GM13977 (cell line): Measurements from ENCODE around the gene TMC8.

Experiments
- DNase-seq: peaks from one replicate; pipeline ENCODE4 v3.0.0; 2012; ENCODE audit warnings: low spot score
- in situ Hi-C: fragments of 300-500 bp; cut with MboI; formaldehyde crosslinking; loops from one replicate; pipeline ENCODE4 v1.12.0; 2022; ENCODE audit warnings: low sequenced_read_pairs, low pct_unique_long_range_greater_than_20kb, mixed read lengths, inconsistent platforms; ENCODE audit not compliant: unreplicated experiment
- TF ChIP-seq, protein P1 (sequence below): IDR thresholded peaks from 2 replicates; pipeline ENCODE4 v1.5.1; 2012; ENCODE audit warnings: mild to moderate bottlenecking, control low read depth; ENCODE audit not compliant: insufficient read depth; ENCODE audit errors: extremely low read depth, missing control alignments

The TMC8 gene

DNA sequence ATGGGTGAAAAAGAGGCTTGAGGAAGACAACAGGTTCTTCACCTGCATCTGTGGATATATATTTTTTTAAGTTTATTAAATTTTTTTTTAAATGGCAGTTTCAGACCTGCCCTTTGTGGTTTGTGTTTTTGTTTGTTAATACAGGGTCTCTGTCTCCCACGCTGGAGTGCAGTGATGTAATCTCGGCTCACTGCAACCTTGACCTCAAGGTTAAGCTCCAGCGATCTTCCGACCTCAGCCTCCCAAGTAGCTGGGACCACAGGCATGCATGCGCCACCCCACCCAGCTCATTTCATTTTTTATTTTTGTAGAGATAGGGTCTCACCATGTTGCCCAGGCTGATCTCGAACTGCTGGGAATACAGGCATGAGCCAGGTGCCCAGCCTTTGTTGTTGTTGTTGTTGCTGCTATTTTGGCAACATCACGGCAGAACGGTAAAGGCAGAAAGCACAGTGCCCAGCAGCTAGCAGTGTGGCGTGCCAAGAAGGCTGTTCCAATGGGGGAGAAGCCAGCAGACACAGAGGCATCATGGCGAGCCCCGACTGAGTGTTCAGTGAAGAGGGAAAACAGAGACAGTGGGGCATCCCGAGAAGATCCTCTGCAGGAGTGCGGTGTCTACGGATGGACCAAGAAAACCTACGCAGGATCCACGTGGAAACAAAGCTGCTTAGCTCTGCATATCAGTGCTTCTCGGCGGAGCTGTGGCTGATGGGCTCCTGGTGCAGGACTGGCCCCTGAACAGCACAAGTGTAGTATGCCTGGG lies 21.7 kb upstream of the TMC8 start:
- in situ Hi-C loops: no loop called here
- TF ChIP-seq, protein P1, sequence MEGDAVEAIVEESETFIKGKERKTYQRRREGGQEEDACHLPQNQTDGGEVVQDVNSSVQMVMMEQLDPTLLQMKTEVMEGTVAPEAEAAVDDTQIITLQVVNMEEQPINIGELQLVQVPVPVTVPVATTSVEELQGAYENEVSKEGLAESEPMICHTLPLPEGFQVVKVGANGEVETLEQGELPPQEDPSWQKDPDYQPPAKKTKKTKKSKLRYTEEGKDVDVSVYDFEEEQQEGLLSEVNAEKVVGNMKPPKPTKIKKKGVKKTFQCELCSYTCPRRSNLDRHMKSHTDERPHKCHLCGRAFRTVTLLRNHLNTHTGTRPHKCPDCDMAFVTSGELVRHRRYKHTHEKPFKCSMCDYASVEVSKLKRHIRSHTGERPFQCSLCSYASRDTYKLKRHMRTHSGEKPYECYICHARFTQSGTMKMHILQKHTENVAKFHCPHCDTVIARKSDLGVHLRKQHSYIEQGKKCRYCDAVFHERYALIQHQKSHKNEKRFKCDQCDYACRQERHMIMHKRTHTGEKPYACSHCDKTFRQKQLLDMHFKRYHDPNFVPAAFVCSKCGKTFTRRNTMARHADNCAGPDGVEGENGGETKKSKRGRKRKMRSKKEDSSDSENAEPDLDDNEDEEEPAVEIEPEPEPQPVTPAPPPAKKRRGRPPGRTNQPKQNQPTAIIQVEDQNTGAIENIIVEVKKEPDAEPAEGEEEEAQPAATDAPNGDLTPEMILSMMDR: no peak

DNA sequence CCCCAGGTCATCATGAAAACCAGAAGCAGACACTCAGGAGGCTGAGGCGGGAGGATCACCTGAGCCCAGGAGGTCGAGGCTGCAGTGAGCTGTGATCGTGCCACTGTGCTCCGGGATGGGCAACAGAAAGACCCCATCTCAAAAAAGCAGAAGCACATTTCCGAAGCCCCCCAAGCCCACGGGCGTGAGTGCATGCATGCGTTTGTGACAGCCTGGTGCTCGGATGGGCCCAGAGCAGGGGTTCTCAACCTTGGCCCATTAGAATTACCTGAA lies 21.1 kb upstream of the TMC8 start:
- in situ Hi-C loops: no loop called here
- TF ChIP-seq, protein P1: no peak
- DNase-seq: no peak

More for the DNA sequence above, 21.7 kb upstream of the TMC8 start:
- DNase-seq: no peak

DNA sequence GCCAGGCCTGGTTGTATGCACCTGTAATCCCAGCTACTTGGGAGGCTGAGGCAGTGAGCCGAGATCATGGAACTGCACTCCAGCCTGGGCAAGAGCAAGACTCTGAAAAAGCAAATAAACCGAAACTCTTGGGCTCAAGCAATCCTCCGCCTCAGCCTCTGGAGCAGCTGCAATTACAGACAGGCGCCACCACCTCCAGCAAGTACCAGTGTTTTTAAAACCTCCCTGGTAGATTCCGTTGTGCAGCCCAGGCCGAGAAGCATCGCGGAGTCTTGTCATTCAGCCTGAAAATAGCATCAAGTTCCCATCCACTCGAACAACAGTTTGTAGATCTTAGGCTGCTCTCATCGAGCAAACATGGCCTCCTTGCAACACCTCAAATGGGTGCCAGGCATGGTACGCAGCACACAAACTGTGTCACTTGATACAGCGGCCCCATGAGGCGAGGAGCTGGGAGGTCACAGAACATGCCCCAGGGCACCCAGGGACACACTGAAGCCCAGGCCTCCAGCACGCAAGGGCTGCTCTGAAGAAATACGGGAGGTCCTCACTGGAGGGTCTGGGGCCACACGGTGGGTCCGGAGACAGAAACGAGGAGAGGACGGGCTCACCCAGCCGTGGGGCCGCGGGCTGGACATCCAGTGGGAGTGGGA lies 20.1 kb upstream of the TMC8 start:
- no peak for DNase-seq
- TF ChIP-seq, protein P1: no peak
- in situ Hi-C loops: no loop called here

DNA sequence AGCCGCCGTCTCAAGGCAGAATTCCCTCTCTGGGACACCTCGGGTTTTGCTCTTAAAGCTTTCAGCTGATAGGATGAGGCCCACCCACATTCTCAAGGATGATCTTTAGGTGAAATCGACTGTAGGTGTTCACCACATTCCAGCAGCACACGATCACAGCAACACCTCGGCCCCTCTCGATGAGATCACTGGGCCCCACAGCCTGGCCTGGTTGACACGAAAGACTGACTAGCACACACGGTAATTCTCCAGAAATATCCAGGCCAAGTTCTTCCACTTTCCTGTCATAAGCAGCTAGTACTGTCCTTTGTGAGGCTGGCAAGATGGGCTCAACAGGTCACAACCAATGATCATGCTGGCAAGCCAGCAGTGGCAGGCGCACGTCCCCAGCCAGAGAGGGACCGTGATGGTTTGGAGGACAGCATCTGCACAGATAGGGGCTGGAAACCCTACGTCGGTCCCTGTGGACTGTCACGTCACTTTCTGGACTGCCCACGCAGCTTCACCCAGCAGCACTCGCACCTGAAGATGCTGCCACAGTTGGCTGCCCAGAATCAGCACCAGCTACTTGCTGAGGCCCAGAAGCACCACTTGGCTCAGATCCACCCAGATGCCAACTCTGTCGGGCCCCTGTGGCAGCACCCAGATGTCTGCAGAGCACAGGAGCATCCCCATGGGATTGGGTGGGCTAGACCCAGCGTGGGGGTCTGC lies 19.4 kb upstream of the TMC8 start:
- in situ Hi-C loops: no loop called here
- DNase-seq: no peak
- TF ChIP-seq, protein P1: no peak

DNA sequence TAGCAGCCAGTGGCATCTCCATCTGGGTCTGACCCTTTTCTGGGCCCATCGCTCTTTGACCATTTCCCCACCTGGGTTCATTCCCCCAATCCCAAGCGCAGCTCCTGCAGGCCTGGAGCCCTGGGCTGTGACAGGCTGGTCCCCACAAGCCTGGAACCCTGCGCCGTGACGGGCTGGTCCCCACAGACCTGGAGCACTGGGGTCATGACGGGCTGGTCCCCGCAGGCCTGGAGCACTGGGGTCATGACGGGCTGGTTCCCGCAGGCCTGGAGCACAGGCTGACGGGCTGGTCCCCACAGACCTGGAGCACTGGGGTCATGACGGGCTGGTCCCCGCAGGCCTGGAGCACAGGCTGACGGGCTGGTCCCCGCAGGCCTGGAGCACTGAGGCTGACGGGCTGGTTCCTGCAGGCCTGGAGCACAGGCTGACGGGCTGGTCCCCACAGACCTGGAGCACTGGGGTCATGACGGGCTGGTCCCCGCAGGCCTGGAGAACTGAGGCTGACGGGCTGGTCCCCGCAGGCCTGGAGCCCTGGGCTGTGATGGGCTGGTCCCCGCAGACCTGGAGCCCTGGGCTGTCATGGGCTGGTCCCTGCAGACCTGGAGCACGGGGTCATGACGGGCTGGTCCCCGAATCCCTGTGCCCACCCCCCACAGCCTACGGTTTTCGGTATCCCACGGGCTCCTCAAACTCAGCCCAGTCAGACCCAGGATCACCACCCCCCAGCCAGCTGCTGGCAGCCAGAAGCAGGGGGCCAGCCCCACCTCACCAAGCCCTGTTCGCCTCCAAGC lies 18.6 kb upstream of the TMC8 start:
- in situ Hi-C loops: no loop called here
- TF ChIP-seq, protein P1: peak; percentile 23
- no peak for DNase-seq
